Stimulated activated CD8-positive, alpha-beta memory T cell treated with anti-CD3 and anti-CD28 coated beads, Interleukin-7, amount 100 ng/mL, for 1 hour (primary cell): ENCODE results near the gene DNAJB13.
"Not testable (repeated sequence)": the region's sequence is repeated elsewhere in the genome, so short reads cannot be mapped to it uniquely, and the experiment has no call there.

ENCODE experiments used
- DNase-seq, 2 donors: peaks; one replicate each; pipeline ENCODE4 v3.0.0-alpha.2; 2020; ENCODE audit warnings: low read depth in 2 of 2

Gene DNAJB13

DNA sequence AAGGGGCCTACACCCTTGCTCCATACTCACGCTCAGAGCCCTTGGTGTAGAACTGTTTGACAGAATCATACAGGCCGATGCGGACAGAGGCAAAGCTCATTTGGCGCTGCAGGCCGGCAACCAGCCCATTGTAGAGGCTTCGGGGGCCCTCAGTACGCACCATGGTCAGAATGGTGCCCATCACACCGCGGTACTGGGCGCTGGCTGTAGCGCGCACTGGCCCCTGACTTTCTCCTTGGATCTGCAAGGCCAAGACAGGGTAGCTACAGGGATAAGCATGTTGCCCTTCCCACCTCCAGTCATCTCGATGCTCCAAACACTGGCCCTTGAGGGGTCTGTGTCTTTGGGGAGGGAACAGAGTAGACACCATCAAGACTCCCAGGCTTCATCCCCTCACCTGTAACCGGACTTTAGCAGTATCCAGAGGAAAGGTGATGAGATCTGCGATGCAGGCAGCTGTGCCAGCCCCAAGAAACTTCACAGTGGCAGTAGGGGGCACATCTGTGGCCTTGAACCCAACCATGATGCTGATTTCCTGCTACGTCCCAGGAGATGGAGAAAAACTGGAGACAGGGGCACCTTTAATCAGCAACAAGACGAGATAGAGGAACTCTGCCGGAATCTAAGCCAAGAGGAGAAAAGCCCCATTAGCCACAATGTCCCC, 27.2 kb downstream of the DNAJB13 start:
- no peak for DNase-seq

DNA sequence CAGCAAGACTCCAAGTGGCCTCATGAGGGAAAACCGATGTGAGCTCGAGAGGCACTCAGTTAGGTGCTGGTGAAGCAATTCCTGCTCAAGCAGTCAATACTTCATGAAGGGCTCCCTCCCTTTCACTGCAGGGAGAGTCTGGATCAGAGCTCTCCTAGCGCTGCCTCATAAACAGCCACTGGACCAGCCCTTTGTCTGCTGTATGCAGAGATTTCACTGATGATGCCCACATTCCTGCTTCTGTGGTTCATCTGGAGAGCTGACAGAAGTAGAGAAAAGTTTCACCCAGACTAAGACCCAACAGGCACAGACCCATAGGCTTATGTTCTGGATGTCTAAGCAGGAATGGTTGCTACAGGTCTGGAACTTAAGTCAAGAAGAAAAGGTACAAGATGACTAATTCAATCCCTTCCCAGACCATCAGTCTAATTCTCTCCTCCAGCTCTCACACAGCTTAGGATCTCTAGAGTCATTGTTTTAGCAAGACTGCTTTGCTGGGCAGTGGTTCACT, 27.8 kb downstream of the DNAJB13 start:
- DNase-seq: no peak

DNA sequence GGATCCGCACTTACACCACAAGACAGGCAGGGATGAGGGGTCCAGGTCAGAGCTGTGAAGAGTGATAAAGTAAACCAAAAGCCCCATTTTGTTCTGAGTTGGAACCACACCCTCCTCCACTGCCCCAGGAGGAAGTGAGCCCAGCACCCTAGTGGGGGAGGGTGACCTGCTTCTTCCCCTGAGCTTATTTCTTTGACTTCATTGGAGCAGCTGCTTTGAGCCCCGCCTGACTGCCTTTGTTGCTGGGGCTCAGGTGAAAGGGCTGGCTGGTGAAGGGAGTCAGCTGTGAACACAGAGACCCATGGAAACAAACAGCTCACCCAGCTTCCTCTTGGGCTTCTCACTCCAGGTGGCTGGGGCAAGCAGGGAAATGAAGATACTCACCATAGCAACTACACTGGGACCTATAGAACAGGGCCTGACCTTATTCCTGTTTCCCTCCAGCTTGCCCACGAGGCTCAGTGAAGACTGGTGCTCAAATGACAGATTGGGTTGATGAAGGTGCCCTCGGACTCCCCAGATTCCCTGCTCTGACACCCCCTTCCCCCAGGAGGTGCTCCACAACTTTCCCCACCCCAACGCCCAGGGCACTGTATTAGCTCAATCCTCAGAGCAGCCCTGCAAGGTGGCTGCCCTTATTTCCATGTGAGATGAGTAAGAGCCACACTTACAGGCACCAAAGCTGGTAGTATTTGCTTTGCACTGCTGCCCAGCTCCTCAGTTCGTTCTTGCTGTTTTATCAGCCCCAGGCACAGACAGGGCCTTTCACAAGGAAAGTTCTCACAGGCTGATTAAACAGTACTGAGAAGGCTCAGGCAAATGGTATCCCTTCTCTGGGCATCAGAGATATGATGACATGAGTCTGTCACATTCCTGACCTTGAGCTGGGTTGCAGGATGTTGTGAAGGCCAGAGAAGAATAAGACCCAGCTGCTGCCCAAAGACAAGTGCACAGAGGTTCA, 29.5 kb downstream of the DNAJB13 start:
- DNase-seq: peak; percentile 43 to 53

DNA sequence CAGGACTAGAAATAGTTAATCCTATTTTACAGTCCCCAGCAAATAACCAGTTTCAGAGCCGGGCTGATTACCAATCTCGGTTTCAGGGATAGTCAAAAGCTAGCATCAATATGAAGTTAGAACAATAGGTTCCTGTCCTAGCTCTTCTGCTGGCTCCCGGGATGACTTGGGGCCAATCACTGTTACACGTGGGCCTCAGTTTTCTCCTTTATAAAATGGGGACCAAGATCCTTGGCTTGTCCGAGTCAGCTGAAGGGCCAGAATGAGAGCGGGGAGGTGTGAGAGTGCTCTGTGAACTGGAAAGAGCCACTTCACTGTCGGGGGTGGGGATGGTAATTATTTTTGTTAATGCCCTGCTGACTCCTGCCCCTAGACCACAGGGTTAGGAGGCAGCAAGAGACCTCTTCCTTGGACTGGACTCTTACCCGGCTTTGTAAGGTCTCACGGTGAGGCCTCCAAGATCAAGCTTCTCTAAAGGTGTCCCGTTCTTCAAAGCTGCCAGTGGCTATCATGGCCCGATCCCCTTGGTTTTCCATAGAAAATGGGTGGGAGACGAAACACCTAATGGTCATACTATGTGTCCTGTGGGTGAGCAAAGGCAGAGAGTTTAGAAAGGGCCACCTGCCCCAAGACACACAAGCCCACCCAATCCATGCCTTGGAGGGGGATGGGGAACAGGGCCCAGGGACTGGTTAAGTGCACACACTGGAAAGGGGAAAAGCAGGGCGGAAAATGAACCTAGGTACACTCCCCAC, 30.4 kb downstream of the DNAJB13 start:
- no peak for DNase-seq

DNA sequence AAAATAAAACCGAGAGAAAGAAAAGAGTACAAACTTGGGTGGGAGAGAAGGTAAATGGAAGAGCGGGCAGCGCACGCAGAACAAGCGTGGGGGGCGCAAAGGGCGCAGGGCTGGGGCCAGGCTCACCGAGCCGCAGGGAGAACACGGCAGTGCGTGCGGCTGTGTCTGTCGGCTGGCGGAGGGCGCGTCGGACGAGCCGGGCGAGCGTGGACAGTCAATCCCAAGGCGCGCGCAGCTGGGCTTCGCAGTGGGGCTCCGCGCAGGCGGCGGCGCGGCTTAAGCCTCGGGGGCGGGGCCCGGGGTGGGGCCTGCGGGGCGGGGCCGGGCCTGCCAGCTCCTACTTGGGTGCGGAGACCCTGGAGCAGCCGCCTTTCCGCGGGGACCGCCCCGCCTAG, 31.8 kb downstream of the DNAJB13 start, which contains the start of gene UCP2:
UCP2 (minus strand) TSS at position 249 of the 395 bp plus-strand sequence. CDS start 4,465 bp downstream, outside the sequence.
- peak; percentile 68 to 78 for DNase-seq

DNA sequence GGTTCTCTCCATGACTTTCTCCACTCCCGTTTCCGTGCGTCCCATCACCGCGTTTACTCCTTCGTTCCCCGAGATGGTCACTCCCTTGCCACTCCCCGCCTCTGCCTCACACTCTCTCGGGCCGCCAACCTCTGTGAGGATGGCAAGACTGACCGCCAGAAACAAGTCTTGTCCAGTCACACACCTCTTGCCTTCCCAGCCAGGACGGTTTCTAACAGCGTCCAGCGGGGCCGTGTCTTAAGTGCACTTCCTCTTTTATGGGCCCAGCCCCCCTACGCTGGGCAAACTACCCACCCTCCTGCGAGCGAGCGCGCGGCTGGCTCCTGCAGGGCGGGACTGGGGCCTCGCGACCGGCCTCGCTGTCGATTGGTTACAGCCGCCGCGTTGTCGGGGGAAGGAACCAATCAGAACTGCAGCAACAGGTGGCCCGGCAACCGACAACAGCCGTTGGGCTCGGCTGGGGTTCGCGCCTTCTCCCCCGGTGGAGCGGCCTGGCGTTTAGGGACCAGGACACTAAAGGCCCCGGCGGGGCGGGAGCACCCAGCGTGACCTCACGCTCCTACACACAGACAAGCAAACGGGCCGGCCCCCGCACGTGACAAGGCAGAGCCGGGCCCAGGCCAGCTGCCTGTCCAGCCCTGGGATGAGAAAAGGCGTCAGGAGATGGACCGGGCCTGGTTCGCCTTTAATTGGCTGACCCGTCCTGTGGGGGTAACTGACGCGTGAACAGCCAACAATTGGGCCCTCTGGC, 32.3 kb downstream of the DNAJB13 start:
- peak; percentile 79 to 81 for DNase-seq

DNA sequence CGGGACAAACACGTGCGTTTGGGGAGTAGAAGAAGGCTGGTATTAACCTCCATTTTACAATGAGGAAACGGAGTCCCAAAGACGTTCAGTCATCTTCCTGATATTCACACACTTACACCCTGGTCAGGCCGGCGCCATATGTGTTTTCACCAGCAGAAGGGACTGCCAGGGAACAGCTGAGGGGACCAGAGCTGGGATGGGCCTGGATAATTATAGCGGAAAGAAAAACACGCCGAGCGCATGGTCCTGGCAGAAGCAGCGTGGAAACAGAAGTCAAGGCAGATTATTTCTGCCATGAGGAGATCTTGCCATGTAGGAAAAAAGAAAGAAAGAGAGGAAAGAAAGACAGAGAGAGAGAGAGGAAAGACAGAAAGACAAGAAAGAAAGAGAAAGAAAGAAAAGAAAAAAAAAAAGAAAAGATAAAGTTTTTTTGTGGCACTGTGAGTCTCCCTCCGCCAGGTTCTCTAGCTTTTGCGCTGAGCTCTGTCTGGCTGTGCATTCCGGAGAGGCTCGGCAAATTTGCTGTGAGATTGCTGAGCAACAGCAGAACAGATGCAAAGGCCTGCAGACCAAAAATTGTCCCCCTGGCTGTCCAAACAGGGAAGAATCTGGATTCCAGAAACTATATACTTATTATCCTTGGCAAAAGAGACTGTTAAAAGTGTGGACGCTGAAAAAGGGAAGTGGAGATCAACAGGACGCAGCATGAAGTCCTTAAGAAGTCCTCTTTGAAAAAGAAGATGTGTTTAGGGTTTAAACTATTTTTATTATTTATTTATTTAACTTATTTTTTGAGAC, 33.1 kb downstream of the DNAJB13 start:
- no peak for DNase-seq

DNA sequence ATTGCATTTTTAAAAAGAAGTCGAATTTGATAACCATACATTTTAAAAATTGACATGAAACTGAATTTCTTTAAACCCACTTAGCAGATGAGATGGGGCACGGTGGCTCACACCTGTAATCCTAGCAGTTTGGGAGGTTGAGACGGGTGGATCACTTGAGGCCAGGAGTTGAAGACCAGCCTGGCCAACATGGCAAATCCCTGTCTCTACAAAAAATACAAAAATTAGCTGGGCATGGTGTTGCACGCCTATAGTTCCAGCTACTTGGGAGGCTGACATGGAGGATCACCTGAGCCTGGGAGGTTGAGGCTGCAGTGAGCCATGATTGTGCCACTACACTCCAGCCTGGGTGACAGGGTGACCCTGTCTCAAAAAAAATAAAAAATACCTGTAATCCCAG, 34.8 kb downstream of the DNAJB13 start:
- DNase-seq: not testable (repeated sequence)

DNA sequence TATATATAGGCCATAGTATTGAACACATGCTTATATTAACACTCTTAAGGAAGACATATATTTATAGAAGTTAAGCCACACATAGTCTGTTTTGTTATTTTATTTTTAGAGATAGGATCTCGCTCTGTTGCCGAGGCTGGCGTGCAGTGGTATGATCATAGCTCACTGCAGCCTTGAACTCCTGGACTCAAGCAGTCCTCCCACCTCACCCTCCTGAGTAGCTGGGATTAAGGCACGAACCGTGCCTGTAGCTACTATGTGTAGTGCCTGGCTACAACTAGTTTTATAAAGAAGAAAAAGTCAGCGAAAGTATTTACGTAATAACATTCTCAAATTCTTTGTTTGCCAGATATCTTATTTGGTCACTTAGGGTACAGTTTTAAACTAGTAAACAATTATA, 37.4 kb downstream of the DNAJB13 start:
- no peak for DNase-seq

DNA sequence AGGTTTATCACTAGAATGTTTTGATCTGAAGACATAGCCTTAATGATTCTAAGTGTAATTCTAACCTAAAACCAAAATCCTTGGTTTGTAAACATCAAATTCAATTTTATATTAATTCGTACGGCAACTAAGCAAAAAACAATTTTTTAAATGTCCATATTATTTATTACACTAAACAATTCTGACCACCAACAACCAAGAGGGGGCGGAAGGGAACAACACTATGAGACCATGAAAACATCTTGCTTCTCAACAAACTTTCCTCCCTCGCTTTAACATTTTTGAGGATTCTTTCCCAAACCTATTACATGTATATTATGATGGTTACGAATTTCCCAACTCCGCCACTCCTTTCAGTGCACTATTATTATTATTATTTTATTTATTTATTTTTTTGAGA, 38.3 kb downstream of the DNAJB13 start:
- no peak for DNase-seq

DNA sequence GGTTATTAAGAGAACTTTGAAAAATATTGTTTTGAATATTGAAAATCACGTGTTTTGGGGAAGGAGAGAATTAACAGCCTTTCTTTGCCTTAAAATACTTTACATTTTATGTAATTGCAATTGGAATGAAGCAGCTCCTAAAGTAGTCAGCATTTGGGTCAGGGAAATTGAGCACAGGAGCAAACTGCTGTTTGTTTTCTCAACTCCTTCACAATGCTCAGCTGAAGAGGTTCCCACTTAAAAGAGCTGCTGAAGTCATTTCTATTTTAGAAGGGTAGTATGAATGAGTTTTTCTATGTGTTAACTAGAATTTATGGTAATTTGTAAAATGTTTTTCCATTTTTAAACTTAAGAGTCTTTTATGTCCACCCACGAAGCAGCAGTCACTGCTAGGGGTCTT, 39.9 kb downstream of the DNAJB13 start:
- no peak for DNase-seq

DNA sequence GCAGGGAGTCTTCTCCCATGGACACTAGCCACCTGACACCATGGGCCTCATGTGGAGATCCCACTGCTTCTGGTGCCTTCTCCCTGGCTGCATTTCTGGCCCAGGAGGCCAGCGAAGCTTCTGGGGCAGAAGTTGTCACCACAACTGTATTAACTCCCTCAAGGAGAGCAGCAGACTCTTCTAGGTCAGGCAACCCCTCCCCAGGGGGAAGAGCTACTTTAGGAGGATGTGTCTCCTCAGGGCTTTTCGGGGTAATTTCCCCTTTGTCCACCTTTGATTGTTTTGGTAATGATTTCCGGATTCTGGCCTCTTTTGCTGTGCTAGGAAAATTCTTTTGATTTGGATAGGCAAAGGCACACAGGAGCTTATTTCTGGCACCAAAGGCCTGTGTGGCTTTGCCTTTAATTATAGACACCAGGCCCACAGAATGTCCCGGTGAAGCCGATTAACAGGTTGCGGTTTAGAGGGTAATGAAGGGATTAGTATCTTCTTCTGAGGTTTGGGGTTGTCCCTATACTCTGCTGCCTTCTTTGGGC, 40.7 kb downstream of the DNAJB13 start:
- DNase-seq: no peak

DNA sequence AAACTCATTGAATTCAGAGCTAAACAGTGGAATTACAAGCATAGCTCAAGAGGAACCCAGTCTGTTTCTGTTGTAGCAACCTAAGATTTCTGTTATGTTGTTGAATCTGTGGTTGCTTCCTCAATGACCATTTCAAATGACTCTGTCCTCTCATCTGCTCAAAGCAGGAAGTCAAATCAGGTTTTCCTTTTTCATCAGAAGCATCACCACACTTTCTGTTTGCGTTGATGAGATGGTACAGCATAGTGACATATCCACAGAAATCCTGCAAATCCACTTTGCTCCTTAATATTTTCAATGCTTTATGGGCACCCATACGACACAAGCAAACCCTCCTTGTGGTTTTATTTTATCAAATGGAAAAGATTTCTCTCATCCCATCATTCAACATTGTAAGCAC, 44.4 kb downstream of the DNAJB13 start:
- no peak for DNase-seq

DNA sequence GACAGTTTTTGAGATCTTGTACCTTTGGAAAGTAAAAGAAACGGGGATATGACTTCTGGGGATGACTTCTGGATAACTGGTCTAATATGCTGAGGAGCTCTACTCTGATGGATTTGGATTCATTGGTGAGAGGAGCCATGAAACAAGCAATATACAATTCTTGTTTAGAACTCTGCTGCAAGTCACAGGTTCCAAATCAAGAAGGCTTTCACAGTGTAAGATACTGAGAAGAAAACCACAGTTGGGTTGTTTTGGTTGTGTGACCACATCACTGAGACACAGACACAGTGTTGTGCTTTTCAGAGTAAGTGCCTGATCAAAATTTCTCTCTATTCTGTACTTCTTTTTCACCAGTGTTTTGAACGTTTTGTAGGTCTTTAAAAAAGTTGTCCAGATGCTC, 44.9 kb downstream of the DNAJB13 start:
- no peak for DNase-seq

DNA sequence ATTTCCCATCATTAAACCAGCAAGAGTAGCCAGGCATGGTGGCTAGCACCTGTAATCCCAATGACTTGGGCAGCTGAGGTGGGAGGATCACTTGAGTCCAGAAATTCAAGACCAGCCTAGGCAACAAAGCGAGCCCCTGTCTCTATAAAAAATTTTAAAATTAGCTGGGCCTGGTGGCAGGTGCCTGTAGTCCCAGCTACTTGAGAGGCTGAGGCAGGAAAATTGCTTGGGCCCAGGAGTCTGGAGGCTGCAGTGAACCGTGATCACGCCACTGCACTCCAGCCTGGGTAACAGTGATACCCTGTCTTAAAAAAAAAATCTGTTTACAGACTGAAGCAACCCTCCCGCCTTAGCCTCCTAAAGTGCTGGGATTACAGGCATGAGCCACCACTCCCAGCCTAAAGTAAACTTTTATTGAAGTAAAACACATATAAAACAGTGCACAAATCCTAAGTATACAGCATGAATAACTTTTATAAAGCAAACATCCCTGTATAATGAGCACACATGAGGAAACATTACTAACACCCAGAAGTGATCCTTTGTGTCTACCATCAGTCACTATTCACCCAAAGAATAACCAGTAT, 45.4 kb downstream of the DNAJB13 start:
- DNase-seq: no peak

DNA sequence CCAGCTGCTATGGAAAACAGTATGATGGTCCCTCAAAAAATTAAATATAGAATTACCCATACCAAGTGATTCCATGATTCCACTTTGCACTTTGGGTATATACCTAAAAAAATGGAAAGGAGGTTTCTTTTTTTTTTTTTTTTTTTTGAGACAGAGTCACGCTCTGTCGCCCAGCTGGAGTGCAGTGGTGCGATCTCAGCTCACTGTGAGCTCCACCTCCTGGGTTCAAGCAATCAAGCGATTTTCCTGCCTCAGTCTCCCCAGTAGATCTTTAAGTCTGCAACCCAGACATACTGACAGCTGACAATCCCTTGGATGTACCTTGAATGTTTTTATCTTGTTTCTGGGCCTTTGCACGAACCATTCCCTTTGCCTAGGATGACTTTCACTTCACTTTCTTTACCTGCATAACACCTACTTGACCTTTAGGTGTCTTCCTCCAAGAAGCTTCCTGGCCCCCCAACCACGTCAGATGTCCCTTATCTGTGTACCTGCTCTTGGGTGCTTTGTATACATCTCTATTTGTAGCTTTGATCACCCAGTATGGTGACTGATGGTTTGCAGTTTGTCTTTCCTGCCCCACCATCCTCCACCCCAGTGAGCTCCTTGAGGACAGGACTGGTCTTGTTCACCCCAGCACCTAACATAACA, 46.4 kb downstream of the DNAJB13 start:
- DNase-seq: no peak

DNA sequence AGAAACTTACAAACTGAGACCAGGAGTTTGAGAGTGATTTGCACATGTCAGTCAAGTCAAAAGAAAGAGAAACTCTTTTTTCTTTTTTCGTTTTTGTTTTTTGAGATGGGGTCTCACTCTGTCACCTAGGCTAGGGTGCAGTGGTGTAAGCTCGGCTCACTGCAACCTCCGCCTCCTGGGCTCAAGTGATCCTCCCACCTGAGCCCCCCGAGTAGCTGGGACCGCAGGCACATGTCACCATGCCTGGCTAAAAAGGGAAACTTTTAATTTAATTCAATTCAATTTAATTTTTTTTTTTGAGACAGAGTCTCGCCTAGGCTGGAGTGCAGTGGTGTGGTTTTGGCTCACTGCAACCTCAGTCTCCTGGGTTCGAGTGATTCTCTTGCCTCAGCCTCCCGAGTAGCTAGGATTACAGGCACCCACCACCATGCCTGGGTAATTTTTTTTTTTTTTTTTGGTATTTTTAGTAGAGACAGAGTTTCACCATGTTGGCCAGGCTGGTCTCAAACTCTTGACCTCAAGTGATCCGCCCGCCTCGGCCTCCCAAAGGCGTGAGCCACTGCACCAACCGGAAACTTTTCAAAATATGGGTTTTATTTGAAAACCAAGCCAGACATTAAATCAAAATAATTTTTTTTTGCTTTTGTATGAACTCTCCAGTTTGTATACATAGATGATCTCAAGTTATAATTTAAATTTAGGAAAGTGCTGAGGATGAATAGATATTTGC, 48.2 kb downstream of the DNAJB13 start:
- DNase-seq: no peak

DNA sequence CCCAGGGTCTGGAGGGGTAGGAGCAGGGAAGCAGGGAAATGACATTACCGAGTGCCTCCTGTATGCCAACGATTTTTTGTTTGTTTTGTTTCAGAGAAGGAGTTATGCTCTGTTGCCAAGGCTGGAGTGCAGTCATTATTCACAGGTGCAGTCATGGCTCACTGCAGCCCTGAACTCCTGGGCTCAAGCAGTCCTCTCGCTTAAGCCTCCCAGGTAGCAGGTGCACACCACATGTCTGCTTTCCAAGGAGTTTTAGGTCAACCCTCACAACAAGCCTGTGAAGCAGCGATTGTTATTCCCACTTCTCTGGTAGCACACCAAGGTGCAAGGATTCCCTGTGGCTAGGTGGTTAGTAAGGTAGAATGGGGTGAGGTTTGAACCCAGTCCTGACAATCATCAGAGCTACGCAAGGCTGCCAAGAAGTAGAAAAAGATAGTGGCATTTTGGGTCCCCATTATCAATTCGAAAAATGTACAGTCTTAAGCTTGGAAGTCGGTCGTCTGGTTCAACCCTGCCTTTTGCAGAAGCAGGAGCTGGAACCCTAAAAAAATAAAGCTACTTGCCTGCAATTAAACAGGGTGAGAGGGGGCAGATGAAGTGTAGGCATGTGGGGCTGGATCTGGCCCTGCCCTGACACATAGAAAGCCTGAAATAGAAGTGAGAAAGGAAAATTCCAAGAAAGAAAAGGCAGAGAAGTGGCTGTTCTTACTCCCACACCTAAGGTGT, 48.9 kb downstream of the DNAJB13 start:
- DNase-seq: no peak
